ENCODE results near the gene SUPT5H. TPM values are rescaled to one million over a fixed set of nuclear protein-coding genes. Genes with fewer than 3 reads are reported as not detected.

The SUPT5H gene
- total RNA-seq, 2 experiments from 2014 or later = 127 to 141 TPM

DNA sequence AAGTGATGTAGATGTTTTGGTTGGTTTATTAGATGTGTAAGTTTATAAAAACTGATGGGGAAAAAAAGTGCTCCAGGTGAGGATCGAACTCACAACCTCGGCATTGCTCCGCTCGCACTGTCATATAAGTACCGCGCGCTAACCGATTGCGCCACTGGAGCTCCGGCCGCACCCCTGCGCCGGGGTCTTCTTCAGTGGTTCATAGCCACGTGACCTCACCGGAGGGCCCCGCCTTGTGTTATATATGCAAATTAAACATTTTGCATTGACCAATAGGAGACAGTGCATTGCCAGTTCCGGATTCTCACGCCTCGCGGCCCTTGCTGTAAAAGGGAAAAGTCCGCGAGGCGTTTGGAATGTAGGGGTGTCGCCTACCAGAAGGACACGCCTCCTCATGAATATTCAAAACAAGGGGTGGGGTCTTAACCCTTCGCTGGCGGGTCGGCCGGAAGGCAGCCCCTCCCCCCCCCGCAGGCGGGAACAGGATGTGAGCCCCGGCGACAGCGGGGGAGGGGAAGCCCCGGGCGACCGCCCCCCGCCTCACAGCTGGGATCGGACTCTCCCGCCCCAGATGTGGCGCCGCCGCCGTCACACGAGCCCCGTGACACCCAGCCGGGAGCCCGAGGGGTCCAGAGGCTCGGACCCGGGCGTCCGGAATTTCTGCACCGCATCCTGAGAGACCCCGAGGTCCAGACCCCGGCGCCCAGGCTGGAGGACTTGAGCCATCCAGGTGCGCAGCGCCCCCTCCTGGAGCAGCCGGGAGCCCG, 33.1 kb upstream of the SUPT5H start, which contains the start of gene PLEKHG2:
PLEKHG2 (plus strand) TSS at position 570 of the 767 bp plus-strand sequence. CDS start 1,418 bp downstream, outside the sequence.
- ATAC-seq (peak; percentile 74), DNase-seq (peak; percentile 98)
- Mint-ChIP-seq H3K27ac (peak within 1 kb of the TSS; percentile 89), H3K4me1 (ENCODE audit: low read depth) (peaks cover 29% of the 10 kb centered on the region), H3K36me3 (ENCODE audit: low read depth) (peaks cover 24% of the 10 kb centered on the region), H3K27me3 (peaks cover 2% of the 10 kb centered on the region), H3K4me3 (peak within 1 kb of the TSS; percentile 79), H3K9me3 (no peaks in the 10 kb centered on the region)
- intact Hi-C loops (cut with micrococcal nuclease) = loop anchor here (1.0 to 10.0 kb wide), 3 partner anchors 15 to 287 kb away; partner anchors contain the start of genes GMFG and PAK4
- TF ChIP-seq, protein P1, sequence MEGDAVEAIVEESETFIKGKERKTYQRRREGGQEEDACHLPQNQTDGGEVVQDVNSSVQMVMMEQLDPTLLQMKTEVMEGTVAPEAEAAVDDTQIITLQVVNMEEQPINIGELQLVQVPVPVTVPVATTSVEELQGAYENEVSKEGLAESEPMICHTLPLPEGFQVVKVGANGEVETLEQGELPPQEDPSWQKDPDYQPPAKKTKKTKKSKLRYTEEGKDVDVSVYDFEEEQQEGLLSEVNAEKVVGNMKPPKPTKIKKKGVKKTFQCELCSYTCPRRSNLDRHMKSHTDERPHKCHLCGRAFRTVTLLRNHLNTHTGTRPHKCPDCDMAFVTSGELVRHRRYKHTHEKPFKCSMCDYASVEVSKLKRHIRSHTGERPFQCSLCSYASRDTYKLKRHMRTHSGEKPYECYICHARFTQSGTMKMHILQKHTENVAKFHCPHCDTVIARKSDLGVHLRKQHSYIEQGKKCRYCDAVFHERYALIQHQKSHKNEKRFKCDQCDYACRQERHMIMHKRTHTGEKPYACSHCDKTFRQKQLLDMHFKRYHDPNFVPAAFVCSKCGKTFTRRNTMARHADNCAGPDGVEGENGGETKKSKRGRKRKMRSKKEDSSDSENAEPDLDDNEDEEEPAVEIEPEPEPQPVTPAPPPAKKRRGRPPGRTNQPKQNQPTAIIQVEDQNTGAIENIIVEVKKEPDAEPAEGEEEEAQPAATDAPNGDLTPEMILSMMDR (IDR thresholded peaks at IDR 0.05) = peak; percentile 85
- ChIA-PET POLR2A (interaction anchor here (1.0 to 2.2 kb wide), 9 partner anchors 14 to 77 kb away, joined by 3 to 80 read pairs (median 6); partner anchors contain the start of genes GMFG, MED29, PAF1 and RPS16), CTCF (interaction anchor here (1.0 to 2.3 kb wide), 16 partner anchors 9 to 482 kb away, joined by 3 to 153 read pairs (median 6); partner anchors contain the start of genes EID2B, GMFG, MED29 and MRPS12)

GRCh38 chr19:39412867-39413271, 32.5 kb upstream of the SUPT5H start:
- Mint-ChIP-seq H3K27ac (peak overlapping the region; percentile 80), H3K9me3 (no peaks in the 10 kb centered on the region), H3K27me3 (peaks cover 2% of the 10 kb centered on the region), H3K4me1 (ENCODE audit: low read depth) (peaks cover 29% of the 10 kb centered on the region), H3K4me3 (peak overlapping the region; percentile 79), H3K36me3 (ENCODE audit: low read depth) (peaks cover 21% of the 10 kb centered on the region)
- TF ChIP-seq, protein P1 (IDR thresholded peaks at IDR 0.05) = no peak
- intact Hi-C loops (cut with micrococcal nuclease) = loop anchor here (1.0 to 10.0 kb wide), 3 partner anchors 16 to 288 kb away; partner anchors contain the start of genes GMFG and PAK4
- CTCF ChIA-PET = interaction anchor here (1.0 to 2.3 kb wide), 7 partner anchors 13 to 201 kb away, joined by 6 to 153 read pairs (median 7); partner anchors contain the start of genes MED29, PAF1 and RPS16
- POLR2A ChIA-PET = interaction anchor here (1.2 to 2.2 kb wide), 4 partner anchors 14 to 23 kb away, joined by 4 to 80 read pairs (median 10); partner anchors contain the start of gene RPS16
- DNase-seq = no peak
- ATAC-seq = no peak

DNA sequence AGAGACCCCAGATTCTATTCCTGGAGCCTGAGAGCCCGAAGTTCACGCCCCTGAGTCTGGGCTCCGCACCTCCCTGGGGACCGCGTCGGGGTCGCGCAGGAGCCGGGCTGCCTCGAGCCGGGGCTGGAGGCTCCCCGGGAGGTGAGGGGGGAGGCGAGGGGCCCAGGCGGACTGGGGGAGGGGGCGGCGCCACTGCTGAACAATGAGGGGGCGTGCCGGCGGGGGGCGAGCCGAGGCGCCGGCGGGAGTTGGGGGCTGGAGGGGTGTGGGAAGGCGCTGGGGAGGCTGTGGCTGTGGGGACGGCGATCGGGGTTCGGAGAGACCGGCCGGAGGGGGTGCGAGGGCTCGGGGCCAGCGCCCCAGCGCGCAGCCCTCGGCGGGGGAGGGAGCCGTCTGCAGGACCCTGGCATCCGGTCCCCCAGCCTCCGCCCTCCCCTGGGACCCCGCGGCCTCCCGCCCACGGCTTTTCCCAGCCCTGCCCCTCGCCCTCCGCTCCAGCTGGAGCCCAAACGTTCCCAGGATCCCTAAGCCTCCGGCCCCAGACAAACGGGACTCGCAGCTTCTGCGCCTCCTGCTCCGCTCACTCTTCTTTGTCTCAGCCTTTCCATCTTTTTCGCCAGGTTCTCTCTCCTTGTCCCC, 32.0 kb upstream of the SUPT5H start:
- Mint-ChIP-seq H3K4me3 (peak overlapping the region; percentile 79), H3K9me3 (no peaks in the 10 kb centered on the region), H3K27me3 (peaks cover 2% of the 10 kb centered on the region), H3K27ac (peak overlapping the region; percentile 87), H3K36me3 (ENCODE audit: low read depth) (peaks cover 15% of the 10 kb centered on the region), H3K4me1 (ENCODE audit: low read depth) (peaks cover 29% of the 10 kb centered on the region)
- ATAC-seq (no peak), DNase-seq (peak; percentile 37)
- intact Hi-C loops (cut with micrococcal nuclease) = loop anchor here (5.0 to 10.0 kb wide), 2 partner anchors 76 to 289 kb away; partner anchors contain the start of genes GMFG and PAK4
- ChIA-PET POLR2A (interaction anchor here (1.1 to 8.7 kb wide), 4 partner anchors 14 to 22 kb away, joined by 4 to 66 read pairs (median 18); partner anchors contain the start of gene RPS16), CTCF (interaction anchor here (1.5 to 2.2 kb wide), 3 partner anchors 16 to 120 kb away, joined by 3 to 7 read pairs (median 7); partner anchors contain the start of gene RPS16)
- TF ChIP-seq, protein P1 (IDR thresholded peaks at IDR 0.05) = no peak

DNA sequence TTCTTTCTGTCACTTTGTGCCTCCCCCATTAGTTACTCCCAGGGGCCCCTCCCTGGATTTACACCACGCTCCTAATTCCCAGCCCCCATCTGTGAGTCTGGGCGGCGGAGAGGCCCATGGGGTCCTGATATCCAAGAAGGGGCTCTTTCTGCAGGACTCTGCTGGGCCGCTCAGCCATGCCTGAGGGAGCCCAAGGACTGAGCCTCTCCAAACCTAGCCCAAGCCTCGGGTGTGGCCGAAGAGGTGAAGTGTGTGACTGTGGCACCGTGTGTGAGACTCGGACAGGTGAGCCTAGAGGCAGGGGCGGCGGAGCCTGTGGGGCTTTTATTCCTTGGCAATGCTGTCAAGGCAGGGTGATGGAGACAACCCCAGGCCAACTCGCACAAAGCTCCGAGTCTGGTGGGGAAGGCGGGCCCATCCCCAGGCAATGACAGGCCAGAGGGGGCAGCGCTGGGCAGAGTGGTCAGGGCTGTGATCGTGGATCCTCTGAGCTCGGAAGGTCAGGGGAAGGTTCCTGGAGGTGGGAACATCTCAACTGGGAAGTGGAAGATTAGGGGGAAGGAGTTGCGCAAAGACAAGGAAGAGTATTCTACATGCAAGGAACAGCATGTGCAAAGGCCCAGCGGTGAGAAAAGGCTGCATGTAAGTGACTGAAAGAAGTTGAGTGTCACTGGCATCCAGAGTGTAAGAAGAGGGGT, 31.3 kb upstream of the SUPT5H start:
- intact Hi-C loops (cut with micrococcal nuclease) = loop anchor here (5.0 to 10.0 kb wide), 2 partner anchors 77 to 289 kb away; partner anchors contain the start of genes GMFG and PAK4
- H3K4me1 Mint-ChIP-seq (ENCODE audit: low read depth) = peaks cover 29% of the 10 kb centered on the region
- POLR2A ChIA-PET = interaction anchor here (1.0 to 8.7 kb wide), 5 partner anchors 13 to 21 kb away, joined by 3 to 66 read pairs (median 6); partner anchors contain the start of gene RPS16

More for the DNA sequence above, 31.3 kb upstream of the SUPT5H start:
- DNase-seq = no peak
- TF ChIP-seq, protein P1 (IDR thresholded peaks at IDR 0.05) = no peak
- H3K27ac Mint-ChIP-seq = peak overlapping the region; percentile 87
- CTCF ChIA-PET = interaction anchor here (0.8 to 2.2 kb wide), 4 partner anchors 17 to 119 kb away, joined by 3 to 7 read pairs (median 5); partner anchors contain the start of gene RPS16
- peaks cover 10% of the 10 kb centered on the region for H3K36me3 Mint-ChIP-seq (ENCODE audit: low read depth)
- peaks cover 2% of the 10 kb centered on the region for H3K27me3 Mint-ChIP-seq
- no peaks in the 10 kb centered on the region for H3K9me3 Mint-ChIP-seq
- no peak for ATAC-seq
- peak overlapping the region; percentile 79 for H3K4me3 Mint-ChIP-seq

Data from activated CD8-positive, alpha-beta T cell treated with anti-CD3 and anti-CD28 coated beads for 36 hours (primary cell).